Measurements from ENCODE around the gene RABL2B.
"Not testable (repeated sequence)": the region's sequence is repeated elsewhere in the genome, so short reads cannot be mapped to it uniquely, and the experiment has no call there.

Gene RABL2B

GRCh38 chr22:50783033-50783879, at the start of gene RABL2B:
Gene RABL2B (minus strand): TSS chr22:50783636. CDS start chr22:50782294, 1,342 bp downstream.
- peak; percentile 47 to 84 for DNase-seq

- not testable (repeated sequence) for DNase-seq
Observed at GRCh38 chr22:50786936-50787335, 3.5 kb upstream of the RABL2B start.

GRCh38 chr22:50785289-50785688, 1.9 kb upstream of the RABL2B start:
- DNase-seq = not testable (repeated sequence)

GRCh38 chr22:50783880-50784276, 442 bp upstream of the RABL2B start:
- DNase-seq = not testable (repeated sequence)

GRCh38 chr22:50782253-50782652, 1.2 kb downstream of the RABL2B start:
- DNase-seq = not testable (repeated sequence)

GRCh38 chr22:50780244-50780643, 3.2 kb downstream of the RABL2B start:
- DNase-seq = not testable (repeated sequence)

- DNase-seq = not testable (repeated sequence)
Observed at GRCh38 chr22:50777631-50778030, 5.8 kb downstream of the RABL2B start.

GRCh38 chr22:50775132-50775531, 8.3 kb downstream of the RABL2B start:
- peak in 1 of 2 experiments; percentile 15 for DNase-seq

GRCh38 chr22:50764288-50764687, 19.1 kb downstream of the RABL2B start:
- DNase-seq = not testable (repeated sequence)

GRCh38 chr22:50761829-50762228, 21.6 kb downstream of the RABL2B start:
- DNase-seq = not testable (repeated sequence)

GRCh38 chr22:50759597-50760341, 23.7 kb downstream of the RABL2B start:
- peak in 1 of 2 experiments; percentile 5 for DNase-seq

GRCh38 chr22:50756949-50757491, 26.4 kb downstream of the RABL2B start:
- not testable (repeated sequence) for DNase-seq

GRCh38 chr22:50756406-50756805, 27.0 kb downstream of the RABL2B start:
- DNase-seq = not testable (repeated sequence)

- DNase-seq = not testable (repeated sequence)
Observed at GRCh38 chr22:50755251-50755650, 28.2 kb downstream of the RABL2B start.

- DNase-seq = not testable (repeated sequence)
Observed at GRCh38 chr22:50749302-50750074, 33.9 kb downstream of the RABL2B start.

- DNase-seq = not testable (repeated sequence)
Observed at GRCh38 chr22:50748630-50749029, 34.8 kb downstream of the RABL2B start.

GRCh38 chr22:50747521-50747920, 35.9 kb downstream of the RABL2B start:
- not testable (repeated sequence) for DNase-seq

GRCh38 chr22:50744424-50744823, 39.0 kb downstream of the RABL2B start:
- not testable (repeated sequence) for DNase-seq

- DNase-seq = not testable (repeated sequence)
Observed at GRCh38 chr22:50740714-50741113, 42.7 kb downstream of the RABL2B start.

GRCh38 chr22:50739894-50740293, 43.5 kb downstream of the RABL2B start:
- no peak for DNase-seq

- DNase-seq = no peak
Observed at GRCh38 chr22:50739279-50739691, 44.2 kb downstream of the RABL2B start.

- DNase-seq = no peak
Observed at GRCh38 chr22:50738649-50739227, 44.7 kb downstream of the RABL2B start.
